SK-N-DZ (cell line): ENCODE data around the gene APOE.
"Not testable (repeated sequence)": the region's sequence is repeated elsewhere in the genome, so short reads cannot be mapped to it uniquely, and the experiment has no call there.

Experiments
- DNase-seq: peaks from one replicate; pipeline ENCODE4 v3.0.0-alpha.2; 2015; ENCODE audit warnings: low spot score

The APOE gene

DNA sequence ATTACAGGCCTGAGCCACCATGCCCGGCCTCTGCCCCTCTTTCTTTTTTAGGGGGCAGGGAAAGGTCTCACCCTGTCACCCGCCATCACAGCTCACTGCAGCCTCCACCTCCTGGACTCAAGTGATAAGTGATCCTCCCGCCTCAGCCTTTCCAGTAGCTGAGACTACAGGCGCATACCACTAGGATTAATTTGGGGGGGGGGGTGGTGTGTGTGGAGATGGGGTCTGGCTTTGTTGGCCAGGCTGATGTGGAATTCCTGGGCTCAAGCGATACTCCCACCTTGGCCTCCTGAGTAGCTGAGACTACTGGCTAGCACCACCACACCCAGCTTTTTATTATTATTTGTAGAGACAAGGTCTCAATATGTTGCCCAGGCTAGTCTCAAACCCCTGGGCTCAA, 4.2 kb downstream of the APOE start:
- no peak for DNase-seq

DNA sequence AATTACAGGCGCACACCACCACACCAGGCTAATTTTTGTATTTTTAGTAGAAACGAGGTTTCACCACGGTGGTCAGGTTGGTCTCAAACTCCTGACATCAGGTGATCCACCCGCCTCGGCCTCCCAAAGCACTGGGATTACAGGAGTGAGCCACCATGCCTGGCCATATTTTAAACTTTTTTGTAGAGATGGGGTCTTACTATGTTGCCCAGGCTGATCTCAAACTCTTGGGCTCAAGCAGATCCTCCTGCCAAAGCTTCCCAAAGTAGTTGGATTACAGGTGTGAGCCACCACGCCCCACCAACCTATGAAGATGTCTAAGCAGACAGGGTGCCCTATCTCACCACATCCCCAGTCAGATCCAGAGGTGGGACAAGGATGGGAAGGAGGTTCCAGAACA, 6.3 kb downstream of the APOE start:
- not testable (repeated sequence) for DNase-seq

- no peak for DNase-seq
These were observed 7.3 kb downstream of the APOE start for GRCh38 chr19:44912854-44913253.

GRCh38 chr19:44913512-44914432, 8.2 kb downstream of the APOE start:
- DNase-seq: not testable (repeated sequence)

GRCh38 chr19:44914433-44915206, 9.0 kb downstream of the APOE start, which contains the start of gene APOC1:
Gene APOC1, plus strand, starts transcription at chr19:44914608. Its CDS starts 284 bp downstream, at chr19:44914892.
- DNase-seq: peak; percentile 91

DNA sequence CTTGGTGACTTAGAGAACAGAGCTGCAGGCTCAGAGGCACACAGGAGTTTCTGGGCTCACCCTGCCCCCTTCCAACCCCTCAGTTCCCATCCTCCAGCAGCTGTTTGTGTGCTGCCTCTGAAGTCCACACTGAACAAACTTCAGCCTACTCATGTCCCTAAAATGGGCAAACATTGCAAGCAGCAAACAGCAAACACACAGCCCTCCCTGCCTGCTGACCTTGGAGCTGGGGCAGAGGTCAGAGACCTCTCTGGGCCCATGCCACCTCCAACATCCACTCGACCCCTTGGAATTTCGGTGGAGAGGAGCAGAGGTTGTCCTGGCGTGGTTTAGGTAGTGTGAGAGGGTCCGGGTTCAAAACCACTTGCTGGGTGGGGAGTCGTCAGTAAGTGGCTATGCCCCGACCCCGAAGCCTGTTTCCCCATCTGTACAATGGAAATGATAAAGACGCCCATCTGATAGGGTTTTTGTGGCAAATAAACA, 18.7 kb downstream of the APOE start:
- DNase-seq: no peak

- no peak for DNase-seq
These were observed 19.7 kb downstream of the APOE start for GRCh38 chr19:44925114-44925891.

GRCh38 chr19:44926245-44927077, 20.9 kb downstream of the APOE start:
- not testable (repeated sequence) for DNase-seq

- DNase-seq: no peak
These were observed 22.1 kb downstream of the APOE start for GRCh38 chr19:44927746-44928145.

- no peak for DNase-seq
These were observed 24.5 kb downstream of the APOE start for GRCh38 chr19:44930088-44930487.

- no peak for DNase-seq
These were observed 25.9 kb downstream of the APOE start for GRCh38 chr19:44931541-44931940.

GRCh38 chr19:44939668-44940067, 34.1 kb downstream of the APOE start:
- no peak for DNase-seq

DNA sequence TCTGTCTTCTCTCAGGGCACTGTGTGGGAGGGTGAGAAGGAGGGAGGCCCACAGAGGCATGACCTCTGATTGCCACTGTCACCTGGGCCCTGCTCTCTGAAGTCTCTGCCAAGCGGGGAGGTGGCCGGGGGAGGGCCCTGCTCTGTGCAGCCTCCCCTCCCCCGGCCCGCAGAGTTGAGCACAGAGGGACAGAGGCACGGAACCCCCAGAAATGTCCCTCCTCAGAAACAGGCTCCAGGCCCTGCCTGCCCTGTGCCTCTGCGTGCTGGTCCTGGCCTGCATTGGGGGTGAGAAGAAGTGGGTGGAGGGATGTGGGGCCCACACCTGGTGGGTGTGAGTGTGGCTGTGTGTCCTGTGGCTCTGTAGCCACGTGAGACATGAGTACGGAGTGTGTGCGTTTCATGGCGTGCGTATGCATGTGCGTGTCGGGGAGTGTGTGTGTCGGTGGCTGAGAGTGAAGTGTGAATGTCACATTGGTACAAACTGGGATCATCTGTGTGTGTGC, 36.5 kb downstream of the APOE start, which contains the start of gene APOC4:
TSS of gene APOC4 (plus strand) at position 171 of the 505 bp plus-strand sequence. CDS start at position 212, 41 bp downstream.
- DNase-seq: no peak

- no peak for DNase-seq
These were observed 38.2 kb downstream of the APOE start for GRCh38 chr19:44943801-44944249.

GRCh38 chr19:44947041-44947581, 41.5 kb downstream of the APOE start:
- DNase-seq: no peak

- no peak for DNase-seq
These were observed 42.6 kb downstream of the APOE start for GRCh38 chr19:44948237-44948636.

- no peak for DNase-seq
These were observed 43.3 kb downstream of the APOE start for GRCh38 chr19:44948763-44949374.

DNA sequence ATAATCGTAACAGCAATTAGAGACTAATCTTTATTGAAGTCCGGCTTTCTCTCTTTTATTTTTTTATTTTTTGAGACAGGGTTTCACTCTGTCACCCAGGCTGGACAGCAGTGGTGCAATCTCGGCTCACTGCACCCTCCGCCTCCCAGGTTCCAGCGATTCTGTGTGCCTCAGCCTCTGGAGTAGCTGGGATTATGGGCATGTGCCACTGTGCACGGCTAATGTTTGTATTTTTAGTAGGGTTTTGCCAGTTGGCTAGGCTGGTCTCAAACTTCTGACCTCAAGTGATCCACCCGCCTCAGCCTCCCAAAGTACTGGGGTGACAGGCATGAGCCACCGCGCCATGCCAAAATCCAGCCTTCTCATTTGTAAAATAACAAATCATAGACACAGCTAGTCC, 44.0 kb downstream of the APOE start:
- DNase-seq: no peak
